Right lobe of liver (tissue), 4 donors: ENCODE results near the gene RAP1A.

Source experiments
- POLR2A ChIP-seq: fragments of 450-650 bp; IDR thresholded peaks from one replicate; pipeline ENCODE4 v1.6.1; 2017; ENCODE audit warnings: antibody characterized with exemption, mild to moderate bottlenecking
- TF ChIP-seq, protein P1 (sequence below), 4 donors: fragments of 200-600 bp in 3 of 4; fragments of 450-650 bp in 1 of 4; IDR thresholded peaks; one replicate each; pipeline versions ENCODE4 v1.5.1 to v1.8.0; 2016 to 2022; ENCODE audit warnings: antibody characterized with exemption in 4 of 4, mild to moderate bottlenecking in 2 of 4
- donor health status: DM: no; HTN: no; CAD: no.
- donor health status: DM: no; HTN: no; CAD: no.
- donor health status: DM: no; HTN: yes; CAD: no.

- TF ChIP-seq, protein P1, sequence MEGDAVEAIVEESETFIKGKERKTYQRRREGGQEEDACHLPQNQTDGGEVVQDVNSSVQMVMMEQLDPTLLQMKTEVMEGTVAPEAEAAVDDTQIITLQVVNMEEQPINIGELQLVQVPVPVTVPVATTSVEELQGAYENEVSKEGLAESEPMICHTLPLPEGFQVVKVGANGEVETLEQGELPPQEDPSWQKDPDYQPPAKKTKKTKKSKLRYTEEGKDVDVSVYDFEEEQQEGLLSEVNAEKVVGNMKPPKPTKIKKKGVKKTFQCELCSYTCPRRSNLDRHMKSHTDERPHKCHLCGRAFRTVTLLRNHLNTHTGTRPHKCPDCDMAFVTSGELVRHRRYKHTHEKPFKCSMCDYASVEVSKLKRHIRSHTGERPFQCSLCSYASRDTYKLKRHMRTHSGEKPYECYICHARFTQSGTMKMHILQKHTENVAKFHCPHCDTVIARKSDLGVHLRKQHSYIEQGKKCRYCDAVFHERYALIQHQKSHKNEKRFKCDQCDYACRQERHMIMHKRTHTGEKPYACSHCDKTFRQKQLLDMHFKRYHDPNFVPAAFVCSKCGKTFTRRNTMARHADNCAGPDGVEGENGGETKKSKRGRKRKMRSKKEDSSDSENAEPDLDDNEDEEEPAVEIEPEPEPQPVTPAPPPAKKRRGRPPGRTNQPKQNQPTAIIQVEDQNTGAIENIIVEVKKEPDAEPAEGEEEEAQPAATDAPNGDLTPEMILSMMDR (IDR thresholded peaks at IDR 0.05), result no peak
- no peak for TF ChIP-seq POLR2A
Measured at GRCh38 chr1:111751906-111752575, 132.5 kb downstream of the RAP1A start.
